Endothelial cell of umbilical vein (primary cell): ENCODE data around the gene ZNF341. TPM values are rescaled to one million over a fixed set of nuclear protein-coding genes. Genes with fewer than 3 reads are reported as not detected.

Experiments
- BruUV-seq: library from RNA; stranded (reverse); fragments of 400-500 nt; replicated peaks from 2 replicates; lab custom pipeline; 2021; lab: Mats Ljungman, UMichigan
- CTCF ChIA-PET: fragments of 300-600, 350-600 bp; sonication (Branson Sonifier 250); formaldehyde crosslinking; loops from one replicate; lab custom pipeline; 2021; ENCODE audit warnings: antibody characterized with exemption, inconsistent platforms; lab: Charles Lee
- POLR2A ChIA-PET: fragments of 300-600, 350-600 bp; sonication (Branson Sonifier 250); formaldehyde crosslinking; loops from one replicate; lab custom pipeline; 2021; ENCODE audit warnings: antibody characterized with exemption, inconsistent platforms; lab: Charles Lee
- DNase-seq: peaks from one replicate; pipeline ENCODE4 v3.0.0-alpha.2; 2011; ENCODE audit warnings: low read depth, low spot score
- FAIRE-seq: peaks from 2 replicates; lab custom pipeline; 2011; peaks lifted over from hg19 to GRCh38; lab: Jason Lieb, UNC
- H2AFZ ChIP-seq: 2 replicates; pipeline ENCODE4 v1.6.0; 2012; ENCODE audit warnings: low read depth, low read length, control low read depth, inconsistent platforms
- H3K27ac ChIP-seq: 2 replicates; pipeline ENCODE4 v1.5.1; 2011; ENCODE audit warnings: low read depth, mild to moderate bottlenecking, control low read depth, low read length, moderate library complexity; ENCODE audit not compliant: insufficient read depth
- H3K27me3 ChIP-seq, 2 experiments: 2 replicates each; pipeline versions ENCODE4 v1.6.0 to v1.6.1; 2011; ENCODE audit warnings: low read length in 2 of 2, mixed read lengths in 1 of 2; ENCODE audit not compliant: control insufficient read depth in 2 of 2, insufficient read depth in 2 of 2
- H3K36me3 ChIP-seq, 2 experiments: 2 replicates in 1 of 2; 3 replicates in 1 of 2; pipeline ENCODE4 v1.5.1; 2011; ENCODE audit warnings: low read length in 2 of 2, mild to moderate bottlenecking in 1 of 2, moderate library complexity in 1 of 2; ENCODE audit not compliant: control insufficient read depth in 2 of 2, insufficient read depth in 2 of 2; ENCODE audit errors: extremely low read depth in 1 of 2
- H3K4me1 ChIP-seq: 3 replicates; pipeline ENCODE4 v1.5.1; 2011; ENCODE audit warnings: mild to moderate bottlenecking, low read length; ENCODE audit not compliant: control insufficient read depth, insufficient read depth; ENCODE audit errors: extremely low read depth
- H3K4me2 ChIP-seq: 2 replicates; pipeline ENCODE4 v1.6.1; 2011; ENCODE audit warnings: low read length, control low read depth, mixed read lengths; ENCODE audit not compliant: insufficient read depth
- H3K4me3 ChIP-seq, 3 experiments: fragments of 200-600 bp in 1 of 3; sonication (generic), shearing (Covaris generic) in 1 of 3; replicated peaks in 1 of 3; 2 replicates each; pipeline ENCODE4 v1.5.1; 2011 to 2016; ENCODE audit warnings: control low read depth in 3 of 3, low read length in 3 of 3, mild to moderate bottlenecking in 2 of 3, inconsistent platforms in 1 of 3, low read depth in 1 of 3, moderate library complexity in 1 of 3; ENCODE audit not compliant: insufficient read depth in 1 of 3
- H3K79me2 ChIP-seq: 2 replicates; pipeline ENCODE4 v1.6.0; 2012; ENCODE audit warnings: low read length, inconsistent platforms; ENCODE audit not compliant: control insufficient read depth, insufficient read depth
- H3K9ac ChIP-seq: replicated peaks from 2 replicates; pipeline ENCODE3; 2011; ENCODE audit warnings: low read length, control low read depth; ENCODE audit not compliant: insufficient read depth; ENCODE audit errors: extremely low read depth
- H3K9me1 ChIP-seq: replicated peaks from 3 replicates; pipeline ENCODE4 v1.6.0; 2011; ENCODE audit warnings: mild to moderate bottlenecking, low read length; ENCODE audit not compliant: control insufficient read depth, insufficient read depth; ENCODE audit errors: extremely low read depth
- H3K9me3 ChIP-seq: replicated peaks from 2 replicates; pipeline ENCODE4 v1.5.1; 2012; ENCODE audit warnings: low read length, inconsistent platforms; ENCODE audit not compliant: control insufficient read depth, insufficient read depth
- H4K20me1 ChIP-seq: replicated peaks from 2 replicates; pipeline ENCODE3; 2011; ENCODE audit warnings: mild to moderate bottlenecking, low read length; ENCODE audit not compliant: control insufficient read depth, insufficient read depth; ENCODE audit errors: extremely low read depth
- EZH2 ChIP-seq: IDR thresholded peaks from 2 replicates; pipeline ENCODE4 v1.6.1; 2012; ENCODE audit warnings: borderline replicate concordance, low read depth, mild to moderate bottlenecking, moderate library complexity, low read length, inconsistent platforms; ENCODE audit not compliant: severe bottlenecking
- FOS ChIP-seq: IDR thresholded peaks from 2 replicates; pipeline ENCODE4 v1.6.1; 2011; ENCODE audit warnings: mild to moderate bottlenecking, low read length, moderate library complexity, borderline replicate concordance; ENCODE audit not compliant: insufficient read depth
- GATA2 ChIP-seq: IDR thresholded peaks from 2 replicates; pipeline ENCODE4 v1.7.0; 2011; ENCODE audit warnings: low read depth, mild to moderate bottlenecking, moderate library complexity, mixed read lengths, low read length; ENCODE audit not compliant: insufficient read length, insufficient read depth
- JUN ChIP-seq: IDR thresholded peaks from 2 replicates; pipeline ENCODE4 v1.6.1; 2011; ENCODE audit warnings: borderline replicate concordance, low read depth; ENCODE audit not compliant: insufficient read length, insufficient read depth
- MYC ChIP-seq: IDR thresholded peaks from one replicate; pipeline ENCODE4 v1.6.1; 2011; ENCODE audit warnings: mild to moderate bottlenecking, low read depth, low read length
- POLR2A ChIP-seq: IDR thresholded peaks from 2 replicates; pipeline ENCODE4 v1.6.1; 2012; ENCODE audit warnings: low read depth, mild to moderate bottlenecking, control low read depth, low read length
- POLR2AphosphoS5 ChIP-seq: IDR thresholded peaks from 2 replicates; pipeline ENCODE4 v1.6.1; 2012; ENCODE audit warnings: low read depth, mild to moderate bottlenecking, control low read depth, low read length, moderate library complexity; ENCODE audit not compliant: insufficient read depth
- dilution Hi-C: fragments of 300-500 bp; cut with MboI; formaldehyde crosslinking; loops from one replicate; pipeline ENCODE4 v1.15.0; 2019; ENCODE audit warnings: low sequenced_read_pairs; ENCODE audit not compliant: extremely low pct_ligation_motif_present
- intact Hi-C: fragments of 100-400 bp; cut with micrococcal nuclease; formaldehyde crosslinking; loops from one replicate; pipeline ENCODE4 v1.10.0; 2022
- polyA plus RNA-seq, 4 experiments: library from polyadenylated mRNA; depleted of rRNA in 3 of 4; stranded (reverse) in 3 of 4; unstranded in 1 of 4; fragments of >200 nt; gene quantifications; 2 replicates each; pipeline versions ENCODE4 v1.2.1 to v1.2.3, GENCODE V29; 2011 to 2012; ENCODE audit warnings: missing spikeins in 1 of 4
- total RNA-seq: library from RNA; stranded (reverse); gene quantifications from 2 replicates; pipeline ENCODE4 v1.2.3, GENCODE V29; 2021
- TF ChIP-seq, protein P1 (sequence below): IDR thresholded peaks from 2 replicates; pipeline ENCODE4 v1.6.1; 2011; ENCODE audit not compliant: insufficient read depth, insufficient read length
- TF ChIP-seq, protein P2 (sequence below), 2 donors: IDR thresholded peaks; 1 replicate in 1 of 2; 2 replicates in 1 of 2; pipeline ENCODE4 v1.5.1; 2011; ENCODE audit warnings: low read length in 2 of 2, mild to moderate bottlenecking in 2 of 2, moderate library complexity in 2 of 2, control low read depth in 1 of 2, inconsistent platforms in 1 of 2, low read depth in 1 of 2; ENCODE audit not compliant: insufficient read depth in 1 of 2; ENCODE audit errors: extremely low read depth in 1 of 2

The ZNF341 gene
- total and polyA plus RNA-seq, 2 donors (not counting 3 experiments of a cell fraction or from before 2014, with no cell fraction given): 4.9 TPM

DNA sequence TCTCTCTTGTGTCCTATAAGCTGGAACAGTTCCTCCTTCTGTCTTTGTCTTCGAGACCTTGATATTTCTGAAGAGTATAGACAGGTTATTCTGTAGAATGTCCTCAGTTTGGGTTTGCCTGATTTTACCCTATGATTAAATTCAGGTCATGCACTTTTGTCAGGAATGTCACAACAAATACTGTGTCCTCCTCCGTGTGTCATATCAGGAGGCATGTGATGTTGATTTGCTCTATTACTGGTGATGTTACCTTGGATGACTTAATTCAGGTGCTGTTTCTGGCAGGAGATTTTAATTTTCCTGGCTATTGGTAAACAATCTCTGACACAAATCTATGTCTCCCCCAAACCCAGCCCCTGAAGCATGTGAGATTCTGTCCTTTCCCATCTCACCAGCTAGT, 46.0 kb downstream of the ZNF341 start:
- no peaks in the 10 kb centered on the region for H3K4me1 ChIP-seq
- TF ChIP-seq JUN (no peak), MYC (no peak), POLR2A (no peak)
- TF ChIP-seq, protein P1, sequence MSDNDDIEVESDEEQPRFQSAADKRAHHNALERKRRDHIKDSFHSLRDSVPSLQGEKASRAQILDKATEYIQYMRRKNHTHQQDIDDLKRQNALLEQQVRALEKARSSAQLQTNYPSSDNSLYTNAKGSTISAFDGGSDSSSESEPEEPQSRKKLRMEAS: no peak
- H3K4me2 ChIP-seq: no peak overlapping the region
- no peaks in the 10 kb centered on the region for H3K9me1 ChIP-seq
- ChIA-PET CTCF (no interaction called here), POLR2A (no interaction called here)
- no peaks in the 10 kb centered on the region for H4K20me1 ChIP-seq
- dilution Hi-C loops (no loop called here), intact Hi-C loops (no loop called here)
- no peak overlapping the region for H3K4me3 ChIP-seq
- H3K9ac ChIP-seq: no peak overlapping the region
- no peaks in the 10 kb centered on the region for H3K36me3 ChIP-seq
- no TSS peak for BruUV-seq
- H3K79me2 ChIP-seq: no peaks in the 10 kb centered on the region
- H3K27ac ChIP-seq: no peak overlapping the region
- H3K27me3 ChIP-seq: no peaks in the 10 kb centered on the region
- no peak for DNase-seq
- FAIRE-seq: no peak
- H2AFZ ChIP-seq: no peak overlapping the region
- H3K9me3 ChIP-seq: no peaks in the 10 kb centered on the region

DNA sequence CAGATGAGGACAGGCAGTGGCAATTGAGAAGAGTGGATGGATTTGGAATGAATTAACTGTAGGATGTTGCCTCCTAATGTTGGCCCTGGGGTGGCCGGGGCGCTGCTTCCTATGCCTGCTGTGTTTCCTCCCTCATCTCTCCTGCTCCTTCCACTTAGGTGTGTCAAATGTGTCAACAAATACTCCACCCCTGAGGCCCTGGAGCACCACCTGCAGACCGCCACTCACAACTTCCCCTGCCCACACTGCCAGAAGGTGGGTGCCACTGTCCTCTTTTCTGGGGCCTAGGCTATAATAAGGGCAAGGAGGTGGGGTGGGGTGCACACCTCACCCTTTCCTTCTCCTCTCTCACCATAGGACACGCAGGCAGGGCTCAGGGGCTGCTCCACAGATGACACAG, 49.3 kb downstream of the ZNF341 start:
- H4K20me1 ChIP-seq: no peaks in the 10 kb centered on the region
- no peaks in the 10 kb centered on the region for H3K79me2 ChIP-seq
- H3K9me1 ChIP-seq: no peaks in the 10 kb centered on the region
- ChIA-PET POLR2A (no interaction called here), CTCF (no interaction called here)
- H3K4me3 ChIP-seq: no peak overlapping the region
- DNase-seq (no peak), FAIRE-seq (no peak)
- no peaks in the 10 kb centered on the region for H3K27me3 ChIP-seq
- intact Hi-C loops: no loop called here
- H3K4me1 ChIP-seq: peaks cover under 1% of the 10 kb centered on the region
- H3K36me3 ChIP-seq: no peaks in the 10 kb centered on the region
- H3K9me3 ChIP-seq: no peaks in the 10 kb centered on the region
- TF ChIP-seq, protein P1: no peak
- TF ChIP-seq EZH2: no peak
- TF ChIP-seq POLR2AphosphoS5: no peak
- no peak for TF ChIP-seq MYC
- TF ChIP-seq JUN: no peak
- TF ChIP-seq POLR2A: no peak
- TF ChIP-seq, protein P2, sequence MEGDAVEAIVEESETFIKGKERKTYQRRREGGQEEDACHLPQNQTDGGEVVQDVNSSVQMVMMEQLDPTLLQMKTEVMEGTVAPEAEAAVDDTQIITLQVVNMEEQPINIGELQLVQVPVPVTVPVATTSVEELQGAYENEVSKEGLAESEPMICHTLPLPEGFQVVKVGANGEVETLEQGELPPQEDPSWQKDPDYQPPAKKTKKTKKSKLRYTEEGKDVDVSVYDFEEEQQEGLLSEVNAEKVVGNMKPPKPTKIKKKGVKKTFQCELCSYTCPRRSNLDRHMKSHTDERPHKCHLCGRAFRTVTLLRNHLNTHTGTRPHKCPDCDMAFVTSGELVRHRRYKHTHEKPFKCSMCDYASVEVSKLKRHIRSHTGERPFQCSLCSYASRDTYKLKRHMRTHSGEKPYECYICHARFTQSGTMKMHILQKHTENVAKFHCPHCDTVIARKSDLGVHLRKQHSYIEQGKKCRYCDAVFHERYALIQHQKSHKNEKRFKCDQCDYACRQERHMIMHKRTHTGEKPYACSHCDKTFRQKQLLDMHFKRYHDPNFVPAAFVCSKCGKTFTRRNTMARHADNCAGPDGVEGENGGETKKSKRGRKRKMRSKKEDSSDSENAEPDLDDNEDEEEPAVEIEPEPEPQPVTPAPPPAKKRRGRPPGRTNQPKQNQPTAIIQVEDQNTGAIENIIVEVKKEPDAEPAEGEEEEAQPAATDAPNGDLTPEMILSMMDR (IDR thresholded peaks at IDR 0.05; ENCODE audit: extremely low read depth in 1 of 2, insufficient read depth in 1 of 2, low read depth in 1 of 2, low read length in 2 of 2): no peak
- no peak for TF ChIP-seq FOS
- TF ChIP-seq GATA2: no peak
- dilution Hi-C loops: no loop called here
- no peak overlapping the region for H3K9ac ChIP-seq
- no TSS peak for BruUV-seq
- no peak overlapping the region for H3K4me2 ChIP-seq
- H2AFZ ChIP-seq: no peak overlapping the region
- no peak overlapping the region for H3K27ac ChIP-seq
